CD4-positive, alpha-beta T cell (primary cell): Measurements from ENCODE around the gene ZNF581. TPM values are rescaled to one million over a fixed set of nuclear protein-coding genes. Genes with fewer than 3 reads are reported as not detected.

Experiments
- ATAC-seq: fragments of 200-7000 bp; cut with Tn5 transposase; one replicate; pipeline ENCODE4 v1.10.0; 2022; ENCODE audit warnings: mild to moderate bottlenecking; ENCODE audit not compliant: poor library complexity
- CTCF ChIA-PET: fragments of 350-600 bp; sonication (Branson Sonifier 250); formaldehyde crosslinking; loops from one replicate; lab custom pipeline; 2021; ENCODE audit warnings: antibody characterized with exemption, inconsistent platforms; lab: Charles Lee
- POLR2A ChIA-PET: fragments of 350-600 bp; sonication (Branson Sonifier 250); formaldehyde crosslinking; loops from one replicate; lab custom pipeline; 2021; ENCODE audit warnings: antibody characterized with exemption, inconsistent platforms; lab: Charles Lee
- DNase-seq, 14 experiments: peaks; one replicate each; pipeline ENCODE4 v3.0.0-alpha.2; 2013 to 2020; ENCODE audit warnings: mixed read lengths in 2 of 14
- H3K27ac ChIP-seq, 2 donors: one replicate each; pipeline versions ENCODE4 v1.5.1 to v1.7.0; 2013; ENCODE audit warnings: low read length in 2 of 2, low read depth in 1 of 2, mild to moderate bottlenecking in 1 of 2
- H3K27me3 ChIP-seq, 2 experiments: 1 replicate in 1 of 2; 2 replicates in 1 of 2; pipeline versions ENCODE4 v1.6.1 to v1.7.0; 2013; ENCODE audit warnings: low read length in 2 of 2, control low read depth in 1 of 2, mild to moderate bottlenecking in 1 of 2, moderate library complexity in 1 of 2; ENCODE audit not compliant: insufficient read depth in 2 of 2, control insufficient read depth in 1 of 2
- H3K36me3 ChIP-seq: one replicate; pipeline ENCODE4 v1.6.1; 2013; ENCODE audit warnings: low read length, control low read depth; ENCODE audit not compliant: insufficient read depth
- H3K4me1 ChIP-seq: one replicate; pipeline ENCODE4 v1.6.1; 2013; ENCODE audit warnings: low read length, control low read depth; ENCODE audit not compliant: insufficient read depth
- H3K4me3 ChIP-seq: one replicate; pipeline ENCODE4 v1.5.1; 2013; ENCODE audit warnings: mild to moderate bottlenecking, low read length, moderate library complexity
- H3K9me3 ChIP-seq, 2 experiments: 1 replicate in 1 of 2; 2 replicates in 1 of 2; pipeline versions ENCODE4 v1.6.1 to v1.7.0; 2013; ENCODE audit warnings: low read length in 2 of 2, mild to moderate bottlenecking in 2 of 2, control low read depth in 1 of 2, moderate library complexity in 1 of 2; ENCODE audit not compliant: control insufficient read depth in 1 of 2, insufficient read depth in 1 of 2
- H3K27ac Mint-ChIP-seq: one replicate; pipeline ENCODE4 v1.8.0; 2020; ENCODE audit warnings: mixed read lengths
- H3K27me3 Mint-ChIP-seq: one replicate; pipeline ENCODE4 v1.8.0; 2021; ENCODE audit warnings: mixed read lengths
- H3K36me3 Mint-ChIP-seq: one replicate; pipeline ENCODE4 v1.8.0; 2021; ENCODE audit warnings: low read depth, mixed read lengths
- H3K4me1 Mint-ChIP-seq: one replicate; pipeline ENCODE4 v1.8.0; 2021; ENCODE audit warnings: low read depth, mixed read lengths
- H3K4me3 Mint-ChIP-seq: one replicate; pipeline ENCODE4 v1.8.0; 2020; ENCODE audit warnings: mild to moderate bottlenecking, mixed read lengths
- H3K9me3 Mint-ChIP-seq: one replicate; pipeline ENCODE4 v1.8.0; 2020; ENCODE audit warnings: mixed read lengths
- intact Hi-C, 2 experiments: fragments of 100-400 bp; cut with DNase I in 1 of 2; cut with micrococcal nuclease in 1 of 2; formaldehyde crosslinking; loops; one replicate each; pipeline versions ENCODE4 v1.15.1 to v1.9.0; 2023 to 2025; cut with DNase I, micrococcal nuclease
- total RNA-seq, 174 experiments: library from RNA in 2 of 174; stranded (reverse) in 2 of 174; gene quantifications; one replicate each; pipeline ENCODE4 v1.2.3 and lab custom pipeline; 2021 to 2026
- TF ChIP-seq, protein P1 (sequence below): fragments of 200-600 bp; IDR thresholded peaks from one replicate; pipeline ENCODE4 v1.8.0; 2022; ENCODE audit warnings: antibody characterized with exemption, mild to moderate bottlenecking

ZNF581 gene
- total RNA-seq, 2 experiments from 2014 or later = 23.1 to 24.7 TPM

DNA sequence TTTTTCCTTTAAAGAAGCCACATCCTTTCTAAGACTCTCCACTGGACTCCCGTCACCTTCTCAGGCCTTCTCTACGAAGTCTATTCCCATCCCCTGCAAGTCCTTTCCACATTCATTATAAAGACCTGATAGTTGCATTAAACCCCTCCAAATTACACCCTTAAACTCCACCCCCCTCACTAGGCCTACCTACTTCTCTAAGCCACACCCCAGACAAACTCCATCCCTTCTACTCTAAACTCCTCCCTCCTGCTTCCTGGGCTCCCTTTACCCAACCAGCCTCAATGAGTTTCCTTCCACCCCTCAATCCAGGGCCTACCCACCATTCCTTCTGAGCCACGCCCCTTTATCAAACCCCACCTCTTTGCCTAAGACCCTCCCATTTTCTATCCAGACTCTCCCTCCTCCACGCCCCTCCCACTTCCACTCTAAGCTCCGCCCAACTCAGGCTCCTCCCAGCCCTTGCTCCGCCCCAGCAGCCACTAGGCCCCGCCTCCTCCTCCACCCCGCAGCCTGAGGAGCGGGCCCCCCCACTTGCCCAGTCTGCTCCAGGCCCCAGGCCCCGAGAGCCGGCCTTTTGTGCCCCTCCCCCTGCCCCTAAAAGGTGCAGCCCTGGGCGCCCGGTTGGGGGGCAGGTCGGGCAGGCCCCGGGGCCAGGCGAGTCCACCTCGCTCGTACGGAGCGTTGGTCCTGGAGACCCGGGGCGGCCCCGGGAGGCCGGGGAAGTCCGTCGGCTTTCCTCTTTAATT, 44.6 kb upstream of the ZNF581 start:
- H3K36me3 Mint-ChIP-seq = peaks cover 55% of the 10 kb centered on the region
- intact Hi-C loops = loop anchor here (1.0 to 5.0 kb wide), 7 partner anchors 12 to 317 kb away; partner anchors contain the start of genes BRSK1 (in 1 of the 2), HSPBP1 (in 1 of the 2), KMT5C (in 1 of the 2) and ZNF579 (in 1 of the 2)
- TF ChIP-seq, protein P1, sequence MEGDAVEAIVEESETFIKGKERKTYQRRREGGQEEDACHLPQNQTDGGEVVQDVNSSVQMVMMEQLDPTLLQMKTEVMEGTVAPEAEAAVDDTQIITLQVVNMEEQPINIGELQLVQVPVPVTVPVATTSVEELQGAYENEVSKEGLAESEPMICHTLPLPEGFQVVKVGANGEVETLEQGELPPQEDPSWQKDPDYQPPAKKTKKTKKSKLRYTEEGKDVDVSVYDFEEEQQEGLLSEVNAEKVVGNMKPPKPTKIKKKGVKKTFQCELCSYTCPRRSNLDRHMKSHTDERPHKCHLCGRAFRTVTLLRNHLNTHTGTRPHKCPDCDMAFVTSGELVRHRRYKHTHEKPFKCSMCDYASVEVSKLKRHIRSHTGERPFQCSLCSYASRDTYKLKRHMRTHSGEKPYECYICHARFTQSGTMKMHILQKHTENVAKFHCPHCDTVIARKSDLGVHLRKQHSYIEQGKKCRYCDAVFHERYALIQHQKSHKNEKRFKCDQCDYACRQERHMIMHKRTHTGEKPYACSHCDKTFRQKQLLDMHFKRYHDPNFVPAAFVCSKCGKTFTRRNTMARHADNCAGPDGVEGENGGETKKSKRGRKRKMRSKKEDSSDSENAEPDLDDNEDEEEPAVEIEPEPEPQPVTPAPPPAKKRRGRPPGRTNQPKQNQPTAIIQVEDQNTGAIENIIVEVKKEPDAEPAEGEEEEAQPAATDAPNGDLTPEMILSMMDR = no peak
- H3K27ac Mint-ChIP-seq = peak overlapping the region; percentile 95
- no peaks in the 10 kb centered on the region for H3K9me3 Mint-ChIP-seq
- Histone ChIP-seq H3K36me3 (peaks cover 19% of the 10 kb centered on the region), H3K27me3 (no peaks in the 10 kb centered on the region), H3K27ac (peak overlapping the region; percentile 95 to 97), H3K4me1 (peaks cover 28% of the 10 kb centered on the region), H3K4me3 (peak overlapping the region; percentile 95), H3K9me3 (no peaks in the 10 kb centered on the region)
- peaks cover 22% of the 10 kb centered on the region for H3K4me1 Mint-ChIP-seq
- H3K4me3 Mint-ChIP-seq = peak overlapping the region; percentile 99
- peak; percentile 73 to 96 (median 91) for DNase-seq
- ChIA-PET POLR2A (interaction anchor here (0.6 to 2.9 kb wide), 25 partner anchors 12 to 1483 kb away, joined by 3 to 42 read pairs (median 8); partner anchors contain the start of genes HSPBP1, ISOC2, KMT5C and MBOAT7), CTCF (interaction anchor here (1.0 to 2.3 kb wide), 8 partner anchors 18 to 123 kb away, joined by 3 to 17 read pairs (median 4); partner anchors contain the start of genes ZNF579 and ZNF628)
- ATAC-seq = peak; percentile 74
- H3K27me3 Mint-ChIP-seq = no peaks in the 10 kb centered on the region

DNA sequence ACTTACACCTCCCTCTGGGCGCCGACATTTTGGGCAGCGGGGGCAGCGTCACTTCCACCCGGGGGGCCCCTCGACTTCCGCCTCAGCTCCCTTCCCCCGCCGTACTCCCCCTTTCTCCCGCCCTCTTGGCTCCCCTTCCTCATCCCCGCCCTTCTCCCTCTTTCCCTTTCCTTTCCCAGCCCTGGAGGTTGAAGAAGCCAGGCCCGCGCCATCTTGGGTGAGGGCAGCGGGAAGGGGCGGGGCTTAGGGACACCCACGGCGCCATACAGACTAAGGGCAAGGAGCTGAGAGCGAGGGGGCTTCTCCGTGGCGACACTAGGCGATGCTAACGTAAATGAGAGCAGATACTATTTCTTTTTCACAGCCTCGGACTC, 44.0 kb upstream of the ZNF581 start, which contains the start of gene FIZ1:
Gene FIZ1 (minus strand): TSS at position 50 of the 374 bp plus-strand sequence. CDS start 1,652 bp downstream, outside the sequence.
- DNase-seq = peak; percentile 89 to 98 (median 94)

More for the DNA sequence above, 44.0 kb upstream of the ZNF581 start, which contains the start of gene FIZ1:
- CTCF ChIA-PET = interaction anchor here (1.0 to 2.3 kb wide), 8 partner anchors 18 to 123 kb away, joined by 3 to 17 read pairs (median 4); partner anchors contain the start of genes ZNF579 and ZNF628
- Histone ChIP-seq H3K4me1 (peaks cover 34% of the 10 kb centered on the region), H3K9me3 (no peaks in the 10 kb centered on the region), H3K36me3 (peaks cover 19% of the 10 kb centered on the region), H3K27me3 (no peaks in the 10 kb centered on the region), H3K27ac (peak within 1 kb of the TSS; percentile 95 to 97), H3K4me3 (peak within 1 kb of the TSS; percentile 95)
- TF ChIP-seq, protein P1 = no peak
- Mint-ChIP-seq H3K4me3 (peak within 1 kb of the TSS; percentile 99), H3K9me3 (no peaks in the 10 kb centered on the region), H3K4me1 (peaks cover 24% of the 10 kb centered on the region), H3K36me3 (peaks cover 56% of the 10 kb centered on the region), H3K27me3 (no peaks in the 10 kb centered on the region), H3K27ac (peak within 1 kb of the TSS; percentile 95)
- ATAC-seq = peak; percentile 71
- intact Hi-C loops = loop anchor here (1.0 to 5.0 kb wide), 7 partner anchors 12 to 317 kb away; partner anchors contain the start of genes BRSK1 (in 1 of the 2), HSPBP1 (in 1 of the 2), KMT5C (in 1 of the 2) and ZNF579 (in 1 of the 2)
- POLR2A ChIA-PET = interaction anchor here (0.6 to 2.9 kb wide), 27 partner anchors 13 to 1484 kb away, joined by 3 to 42 read pairs (median 8); partner anchors contain the start of genes HSPBP1, ISOC2, KMT5C and MBOAT7
